ENCODE measurements around the gene SLC40A1.

SLC40A1 gene

GRCh38 chr2:189569295-189569910, 11.2 kb downstream of the SLC40A1 start:
- no peak for DNase-seq (ENCODE audit: low read depth in 2 of 2)

- DNase-seq (ENCODE audit: low read depth in 2 of 2), result no peak
These were observed 14.5 kb downstream of the SLC40A1 start for GRCh38 chr2:189566046-189566445.

DNA sequence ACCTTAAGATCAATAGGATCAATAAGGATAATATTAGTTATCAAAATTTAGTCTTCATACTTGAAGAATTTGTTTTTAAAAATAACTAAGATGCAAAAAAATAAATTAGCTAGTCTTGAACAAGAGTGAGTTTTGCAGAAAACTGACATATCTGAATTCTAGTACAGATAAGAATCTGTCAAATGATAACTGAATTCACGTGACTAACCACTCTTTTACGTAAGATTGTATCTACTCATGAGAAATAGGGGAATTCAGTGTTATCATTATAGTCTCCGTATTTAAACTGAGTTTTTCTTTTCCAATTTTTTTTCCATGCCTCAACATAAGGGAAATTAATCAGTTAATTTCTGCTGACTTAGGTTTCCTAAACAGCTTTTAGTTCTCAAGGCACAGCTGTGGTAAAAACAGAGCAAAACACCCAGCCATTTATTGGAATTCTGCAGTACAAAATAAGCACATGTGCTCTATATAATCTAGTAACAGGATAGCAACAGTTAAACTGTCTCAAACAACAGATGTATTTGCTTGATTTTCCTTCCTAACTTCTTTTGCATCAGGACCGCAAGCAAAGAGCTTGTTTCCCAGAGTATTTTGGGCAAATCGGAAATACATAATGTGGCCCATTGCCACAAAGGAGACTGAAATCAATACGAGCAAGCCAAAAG, 19.1 kb downstream of the SLC40A1 start:
- DNase-seq (ENCODE audit: low read depth in 2 of 2), result no peak

DNA sequence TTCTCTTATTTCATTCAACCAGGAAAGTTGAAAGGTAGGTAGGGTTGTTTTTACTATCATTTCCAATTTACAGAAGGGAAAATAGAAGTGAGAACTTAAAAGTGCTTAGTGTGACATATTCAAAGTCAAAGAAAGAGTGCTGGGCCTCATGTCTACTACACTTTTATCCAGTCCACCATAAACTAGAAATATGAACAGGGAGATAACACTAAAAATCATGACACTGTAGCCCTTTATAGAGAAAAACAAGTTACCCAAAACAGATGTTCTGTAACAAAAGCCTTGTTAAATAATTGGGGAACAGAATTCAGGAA, 20.4 kb downstream of the SLC40A1 start:
- no peak for DNase-seq (ENCODE audit: low read depth in 2 of 2)

GRCh38 chr2:189559579-189560272, 20.9 kb downstream of the SLC40A1 start:
- DNase-seq (ENCODE audit: low read depth in 2 of 2), result no peak

GRCh38 chr2:189558516-189559272, 21.9 kb downstream of the SLC40A1 start:
- no peak for DNase-seq (ENCODE audit: low read depth in 2 of 2)

- DNase-seq (ENCODE audit: low read depth in 2 of 2), result no peak
These were observed 23.2 kb downstream of the SLC40A1 start for GRCh38 chr2:189557373-189557772.

- no peak for DNase-seq (ENCODE audit: low read depth in 2 of 2)
These were observed 24.1 kb downstream of the SLC40A1 start for GRCh38 chr2:189556526-189556925.

- DNase-seq (ENCODE audit: low read depth in 2 of 2), result no peak
These were observed 25.4 kb downstream of the SLC40A1 start for GRCh38 chr2:189555232-189555631.

GRCh38 chr2:189553504-189554088, 27.0 kb downstream of the SLC40A1 start:
- DNase-seq (ENCODE audit: low read depth in 2 of 2), result no peak

DNA sequence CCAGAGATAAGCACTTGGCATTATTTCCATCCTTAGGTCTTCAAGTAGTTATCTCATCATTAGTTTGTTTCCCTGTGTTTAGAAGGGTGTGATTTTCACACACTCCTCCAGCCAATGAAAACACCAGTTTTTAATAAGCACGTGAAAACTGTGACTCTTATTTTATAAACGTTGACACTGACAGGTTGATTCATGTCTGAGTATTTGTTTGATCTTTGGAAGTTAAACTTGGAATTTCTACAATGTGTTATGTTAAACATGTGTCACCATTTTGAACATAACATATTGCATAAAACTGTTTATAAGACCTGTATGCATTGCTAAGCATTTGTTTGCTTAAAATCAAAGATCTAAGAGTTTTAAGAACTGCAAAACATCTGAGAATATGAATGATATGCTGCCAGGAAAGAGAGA, 27.6 kb downstream of the SLC40A1 start:
- no peak for DNase-seq (ENCODE audit: low read depth in 2 of 2)

GRCh38 chr2:189552334-189552990, 28.1 kb downstream of the SLC40A1 start:
- no peak for DNase-seq (ENCODE audit: low read depth in 2 of 2)

GRCh38 chr2:189551808-189552207, 28.8 kb downstream of the SLC40A1 start:
- DNase-seq (ENCODE audit: low read depth in 2 of 2), result no peak

DNA sequence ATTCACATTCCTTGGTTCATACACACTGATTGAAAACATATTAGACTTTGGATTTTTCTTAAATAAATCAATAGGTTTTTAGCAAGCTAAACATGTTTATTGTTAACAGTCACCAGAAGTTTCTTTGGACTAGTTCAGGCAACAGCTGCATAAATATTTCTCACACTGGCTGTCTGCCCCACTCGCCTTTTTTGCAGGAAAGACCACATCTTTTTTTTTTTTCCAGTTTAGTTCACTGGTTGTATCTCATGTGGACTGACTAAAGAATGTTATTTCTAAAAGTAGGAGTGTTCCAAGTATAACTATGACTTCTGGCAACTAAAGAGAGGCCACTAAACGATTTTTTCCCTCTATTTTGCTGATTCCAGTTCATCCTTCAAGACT, 31.1 kb downstream of the SLC40A1 start:
- DNase-seq (ENCODE audit: low read depth in 2 of 2), result no peak

DNA sequence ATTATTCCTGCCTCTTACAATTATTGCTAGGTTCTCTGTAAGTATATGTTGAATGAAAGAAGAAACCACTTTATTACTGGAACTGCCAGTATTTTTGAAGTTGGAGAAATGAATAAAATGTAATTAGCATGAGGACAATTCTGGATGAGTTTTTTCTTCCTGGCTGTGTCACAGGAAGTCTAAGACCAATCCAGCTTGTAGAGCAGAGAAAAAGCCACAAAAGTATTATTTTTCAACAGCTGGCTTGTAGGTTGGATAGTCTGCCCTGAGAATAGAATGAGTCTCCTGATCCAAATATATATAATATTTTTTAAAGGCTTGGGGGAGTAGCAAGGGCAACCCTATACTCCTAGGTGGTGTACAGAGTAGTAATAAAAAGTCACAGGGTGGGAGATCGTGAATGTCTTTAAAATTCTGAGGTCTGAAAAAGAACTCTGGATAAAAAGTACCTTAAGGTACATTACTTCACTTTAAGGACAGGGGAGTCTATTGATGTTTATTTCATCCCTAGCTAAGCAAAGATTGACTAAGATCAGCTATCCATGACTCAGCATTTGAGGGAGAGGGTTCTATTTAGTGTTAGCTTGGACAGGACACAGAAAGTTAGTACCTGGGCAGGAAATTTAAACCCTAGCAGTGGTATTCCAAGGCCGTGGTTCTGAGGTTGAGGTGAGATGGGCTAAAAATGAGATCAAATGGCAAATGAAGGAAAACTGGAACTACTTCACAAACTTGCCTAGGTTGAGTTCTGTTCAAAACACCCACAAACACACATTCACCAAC, 31.7 kb downstream of the SLC40A1 start:
- DNase-seq (ENCODE audit: low read depth in 2 of 2), result no peak

GRCh38 chr2:189545418-189545817, 35.2 kb downstream of the SLC40A1 start:
- DNase-seq (ENCODE audit: low read depth in 2 of 2), result no peak

DNA sequence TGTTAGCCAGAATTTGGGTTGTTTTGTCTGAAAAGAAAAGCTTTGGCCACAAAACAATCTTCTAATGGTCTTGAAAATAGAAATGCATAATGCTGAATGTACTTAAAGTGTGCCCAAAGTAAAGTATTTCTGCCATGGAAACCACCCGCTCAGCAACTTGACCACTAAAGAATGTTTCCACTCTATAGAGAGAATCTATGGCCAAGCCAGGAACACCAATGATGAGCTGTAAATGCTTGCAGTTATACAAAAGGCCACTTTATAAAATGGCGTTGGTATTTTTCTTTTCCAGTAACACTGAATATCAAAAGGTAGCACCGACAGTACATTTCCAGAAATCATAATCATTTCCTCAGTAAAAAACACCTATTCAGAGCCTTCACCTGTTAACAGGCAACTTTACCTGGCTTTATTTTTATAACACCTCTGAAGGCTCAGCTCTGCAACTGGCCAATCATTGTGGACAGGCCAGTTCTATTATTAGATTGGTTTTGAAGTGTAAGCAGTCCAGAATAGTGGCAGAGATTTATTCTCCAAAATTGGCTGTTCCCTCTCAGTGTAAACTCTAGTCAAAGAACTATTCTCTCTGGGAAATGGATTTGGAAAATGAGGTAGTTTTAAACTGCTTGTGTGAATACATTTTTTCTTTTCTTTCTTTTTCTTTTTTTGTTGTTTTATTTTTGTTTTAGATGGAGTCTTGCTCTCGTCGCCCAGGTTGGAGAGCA, 36.1 kb downstream of the SLC40A1 start:
- DNase-seq (ENCODE audit: low read depth in 2 of 2), result no peak

GRCh38 chr2:189543367-189543766, 37.2 kb downstream of the SLC40A1 start:
- no peak for DNase-seq (ENCODE audit: low read depth in 2 of 2)

DNA sequence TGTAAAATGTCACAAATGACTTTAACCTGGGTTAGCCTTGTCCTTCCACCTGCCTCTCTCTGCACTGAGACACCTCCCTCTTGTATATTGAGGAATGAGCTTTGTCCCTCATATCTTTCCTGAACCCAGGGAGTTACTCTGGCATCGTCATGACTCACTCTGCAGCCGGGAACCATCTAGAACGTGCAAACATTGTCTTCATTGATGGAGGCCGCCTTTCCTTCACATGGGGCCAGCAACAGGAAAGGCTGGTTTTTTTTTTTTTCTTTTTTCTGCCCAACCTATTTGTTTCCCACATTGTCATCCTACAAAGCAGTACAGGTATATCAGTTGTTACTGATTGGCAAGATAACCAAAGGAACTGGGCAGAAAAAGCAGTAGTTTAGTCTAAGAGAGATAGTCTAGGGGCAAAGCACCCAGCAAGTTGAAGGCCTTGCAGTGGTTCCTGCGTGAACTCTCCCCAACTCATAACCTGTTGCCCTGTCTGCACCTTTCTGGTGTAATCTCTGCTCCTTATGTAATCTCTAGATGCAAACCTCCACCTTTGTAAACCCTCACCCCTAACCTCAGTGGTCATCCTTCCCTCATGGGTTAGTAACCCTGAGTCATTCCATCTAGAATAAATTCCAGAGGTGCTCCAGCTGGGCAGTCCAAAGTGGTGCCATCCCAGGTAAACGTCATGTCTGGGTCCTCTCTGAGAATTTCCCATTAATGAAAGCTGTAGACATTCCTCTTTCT, 38.3 kb downstream of the SLC40A1 start:
- no peak for DNase-seq (ENCODE audit: low read depth in 2 of 2)

- no peak for DNase-seq (ENCODE audit: low read depth in 2 of 2)
These were observed 39.0 kb downstream of the SLC40A1 start for GRCh38 chr2:189541591-189541990.
